H1 (cell line): Measurements from ENCODE around the gene CHPT1. TPM values are rescaled to one million over a fixed set of nuclear protein-coding genes. Genes with fewer than 3 reads are reported as not detected.

ENCODE experiments used
- CTCF ChIA-PET: fragments of 300-600 bp; sonication (Branson Sonifier 250); formaldehyde crosslinking; loops from one replicate; lab custom pipeline; 2021; ENCODE audit not compliant: partially characterized antibody; lab: Charles Lee
- POLR2A ChIA-PET: fragments of 300-600 bp; sonication (Branson Sonifier 250); formaldehyde crosslinking; loops from one replicate; lab custom pipeline; 2021; ENCODE audit warnings: inconsistent platforms; ENCODE audit not compliant: partially characterized antibody; lab: Charles Lee
- DNase-seq, 2 experiments: peaks; one replicate each; pipeline versions ENCODE4 v3.0.0 to v3.0.0-alpha.2; 2010 to 2022; ENCODE audit warnings: low spot score in 2 of 2, low read depth in 1 of 2, mixed read lengths in 1 of 2
- FAIRE-seq: peaks from 2 replicates; lab custom pipeline; 2011; peaks lifted over from hg19 to GRCh38; lab: Jason Lieb, UNC
- H2AFZ ChIP-seq: 2 replicates; pipeline ENCODE4 v1.8.1; 2012; ENCODE audit warnings: low read length, inconsistent platforms
- H2AK5ac ChIP-seq: 2 replicates; pipeline ENCODE4 v1.6.1; 2013; ENCODE audit warnings: low read depth, low read length
- H2BK120ac ChIP-seq: replicated peaks from 2 replicates; pipeline ENCODE3; 2013; ENCODE audit warnings: low read depth, low read length, inconsistent platforms
- H2BK12ac ChIP-seq: 2 replicates; pipeline ENCODE4 v1.6.1; 2013; ENCODE audit warnings: low read depth, low read length
- H2BK15ac ChIP-seq: 2 replicates; pipeline ENCODE4 v1.6.1; 2013; ENCODE audit warnings: low read length
- H2BK20ac ChIP-seq: 2 replicates; pipeline ENCODE4 v1.6.1; 2013; ENCODE audit warnings: low read length
- H2BK5ac ChIP-seq: 2 replicates; pipeline ENCODE4 v1.6.1; 2013; ENCODE audit warnings: low read depth, low read length
- H3K14ac ChIP-seq: 2 replicates; pipeline ENCODE4 v1.6.1; 2013; ENCODE audit warnings: inconsistent platforms; ENCODE audit not compliant: insufficient read length
- H3K18ac ChIP-seq: 2 replicates; pipeline ENCODE4 v1.6.1; 2013; ENCODE audit warnings: low read length; ENCODE audit errors: extremely low read depth
- H3K23ac ChIP-seq: 2 replicates; pipeline ENCODE4 v1.6.1; 2013; ENCODE audit warnings: inconsistent platforms; ENCODE audit not compliant: insufficient read length
- H3K23me2 ChIP-seq: 2 replicates; pipeline ENCODE4 v1.6.1; 2013; ENCODE audit warnings: low read depth, low read length
- H3K27ac ChIP-seq: 2 replicates; pipeline ENCODE4 v1.6.1; 2011; ENCODE audit warnings: low read depth, low read length, inconsistent platforms
- H3K27me3 ChIP-seq, 4 experiments: replicated peaks in 1 of 4; 1 replicate in 1 of 4; 2 replicates in 3 of 4; pipeline versions ENCODE4 v1.6.1 to v1.8.1; 2011 to 2013; ENCODE audit warnings: low read length in 3 of 4, mild to moderate bottlenecking in 3 of 4, inconsistent platforms in 2 of 4, mixed read lengths in 2 of 4, moderate library complexity in 1 of 4; ENCODE audit not compliant: control insufficient read depth in 3 of 4, insufficient read depth in 3 of 4; ENCODE audit errors: extremely low read depth in 1 of 4
- H3K36me3 ChIP-seq, 4 experiments: 2 replicates each; pipeline versions ENCODE4 v1.6.1 to v1.8.1; 2011 to 2013; ENCODE audit warnings: mild to moderate bottlenecking in 4 of 4, low read length in 3 of 4, moderate library complexity in 2 of 4, control low read depth in 1 of 4, inconsistent platforms in 1 of 4; ENCODE audit not compliant: insufficient read depth in 4 of 4, control insufficient read depth in 2 of 4
- H3K4ac ChIP-seq: replicated peaks from 2 replicates; pipeline ENCODE3; 2013; ENCODE audit warnings: low read length, low read depth, mixed read lengths, inconsistent platforms; ENCODE audit not compliant: insufficient read length
- H3K4me1 ChIP-seq, 4 experiments: replicated peaks in 1 of 4; 1 replicate in 1 of 4; 2 replicates in 3 of 4; pipeline versions ENCODE4 v1.6.1 to v1.8.1; 2011 to 2013; ENCODE audit warnings: low read length in 3 of 4, inconsistent platforms in 2 of 4, mixed read lengths in 1 of 4; ENCODE audit not compliant: insufficient read depth in 4 of 4, control insufficient read depth in 3 of 4
- H3K4me2 ChIP-seq, 2 experiments: 2 replicates each; pipeline versions ENCODE4 v1.6.1 to v1.8.1; 2011 to 2013; ENCODE audit warnings: low read depth in 2 of 2, low read length in 2 of 2, control low read depth in 1 of 2, inconsistent platforms in 1 of 2, mild to moderate bottlenecking in 1 of 2; ENCODE audit not compliant: insufficient read depth in 1 of 2
- H3K4me3 ChIP-seq, 4 experiments: fragments of 200-600, 300-600 bp in 1 of 4; sonication (generic), shearing (Covaris generic), sonication (Bioruptor Twin) in 1 of 4; 2 replicates each; pipeline versions ENCODE4 v1.5.1 to v1.8.1; 2011 to 2016; ENCODE audit warnings: low read length in 4 of 4, low read depth in 3 of 4, control low read depth in 2 of 4, inconsistent platforms in 2 of 4, mild to moderate bottlenecking in 2 of 4, mixed read lengths in 1 of 4, moderate library complexity in 1 of 4; ENCODE audit not compliant: insufficient read depth in 2 of 4; ENCODE audit errors: extremely low read depth in 1 of 4
- H3K56ac ChIP-seq: replicated peaks from 2 replicates; pipeline ENCODE3; 2013; ENCODE audit warnings: low read depth, mild to moderate bottlenecking, mixed read lengths, low read length, inconsistent platforms; ENCODE audit not compliant: insufficient read length
- H3K79me1 ChIP-seq: 2 replicates; pipeline ENCODE4 v1.6.1; 2013; ENCODE audit warnings: low read depth, low read length, control low read depth
- H3K79me2 ChIP-seq, 2 experiments: 2 replicates each; pipeline versions ENCODE4 v1.6.1 to v1.8.1; 2012 to 2013; ENCODE audit warnings: low read length in 2 of 2, mild to moderate bottlenecking in 2 of 2, inconsistent platforms in 1 of 2; ENCODE audit not compliant: insufficient read depth in 2 of 2, control insufficient read depth in 1 of 2
- H3K9ac ChIP-seq, 4 experiments: replicated peaks in 1 of 4; 1 replicate in 1 of 4; 2 replicates in 3 of 4; pipeline versions ENCODE4 v1.6.1 to v1.8.1; 2011 to 2013; ENCODE audit warnings: low read depth in 3 of 4, low read length in 3 of 4, control low read depth in 2 of 4, mild to moderate bottlenecking in 2 of 4, moderate library complexity in 2 of 4, inconsistent platforms in 1 of 4; ENCODE audit errors: extremely low read depth in 1 of 4
- H3K9me3 ChIP-seq, 2 experiments: 2 replicates each; pipeline versions ENCODE4 v1.6.1 to v1.8.1; 2012 to 2013; ENCODE audit warnings: mild to moderate bottlenecking in 2 of 2, moderate library complexity in 2 of 2, control low read depth in 1 of 2, inconsistent platforms in 1 of 2, low read depth in 1 of 2, low read length in 1 of 2, mixed read lengths in 1 of 2; ENCODE audit not compliant: insufficient read depth in 2 of 2
- H4K20me1 ChIP-seq, 2 experiments: replicated peaks in 1 of 2; 2 replicates each; pipeline versions ENCODE3 to v1.8.1; 2011 to 2013; ENCODE audit warnings: inconsistent platforms in 2 of 2, low read length in 2 of 2, mild to moderate bottlenecking in 1 of 2; ENCODE audit not compliant: insufficient read depth in 2 of 2, control insufficient read depth in 1 of 2
- H4K5ac ChIP-seq: 2 replicates; pipeline ENCODE4 v1.6.1; 2013; ENCODE audit warnings: low read length, low read depth, mixed read lengths, inconsistent platforms; ENCODE audit not compliant: insufficient read length
- H4K8ac ChIP-seq: 2 replicates; pipeline ENCODE4 v1.8.0; 2013; ENCODE audit warnings: mild to moderate bottlenecking, moderate library complexity, low read length, inconsistent platforms; ENCODE audit not compliant: insufficient read depth; ENCODE audit errors: extremely low read depth
- H4K91ac ChIP-seq: replicated peaks from 2 replicates; pipeline ENCODE3; 2013; ENCODE audit warnings: low read length, mixed read lengths, inconsistent platforms; ENCODE audit not compliant: insufficient read length
- BACH1 ChIP-seq: IDR thresholded peaks from 2 replicates; pipeline ENCODE4 v1.6.1; 2012; ENCODE audit warnings: low read length, improper control_type of control experiment
- BCL11A ChIP-seq, 2 experiments: IDR thresholded peaks; one replicate each; pipeline ENCODE4 v1.6.1; 2011; ENCODE audit warnings: low read depth in 2 of 2, low read length in 2 of 2, mild to moderate bottlenecking in 2 of 2
- EGR1 ChIP-seq: IDR thresholded peaks from 2 replicates; pipeline ENCODE4 v1.6.1; 2011; ENCODE audit warnings: low read depth, low read length, borderline replicate concordance
- GTF2F1 ChIP-seq: IDR thresholded peaks from 2 replicates; pipeline ENCODE4 v1.6.1; 2012; ENCODE audit warnings: low read depth, low read length, improper control_type of control experiment, borderline replicate concordance
- HDAC6 ChIP-seq: IDR thresholded peaks from one replicate; pipeline ENCODE4 v1.7.1; 2012; ENCODE audit warnings: low read depth, mild to moderate bottlenecking, inconsistent platforms, low read length, moderate library complexity
- JUN ChIP-seq: IDR thresholded peaks from 2 replicates; pipeline ENCODE4 v1.6.1; 2011; ENCODE audit warnings: low read depth, mild to moderate bottlenecking, improper control_type of control experiment, low read length
- KDM5A ChIP-seq: fragments of 200-600 bp; IDR thresholded peaks from 2 replicates; pipeline ENCODE4 v1.7.1; 2012; ENCODE audit warnings: mild to moderate bottlenecking, low read length, inconsistent platforms, mixed read lengths
- PHF8 ChIP-seq: fragments of 200-600 bp; sonication (generic); conservative IDR thresholded peaks from 2 replicates; pipeline ENCODE4 v1.7.1; 2012; ENCODE audit warnings: low read depth, mild to moderate bottlenecking, inconsistent platforms, low read length, moderate library complexity
- SIN3A ChIP-seq, 2 experiments: IDR thresholded peaks in 1 of 2; conservative IDR thresholded peaks in 1 of 2; 2 replicates each; pipeline ENCODE4 v1.6.1; 2011 to 2012; ENCODE audit warnings: low read length in 2 of 2, improper control_type of control experiment in 1 of 2, low read depth in 1 of 2, mild to moderate bottlenecking in 1 of 2
- SUZ12 ChIP-seq: fragments of 200-600 bp; sonication (generic); IDR thresholded peaks from 2 replicates; pipeline ENCODE4 v1.6.1; 2012; ENCODE audit warnings: mild to moderate bottlenecking, inconsistent platforms, low read length, moderate library complexity, mixed read lengths
- YY1 ChIP-seq: IDR thresholded peaks from 2 replicates; pipeline ENCODE4 v1.6.1; 2011; ENCODE audit warnings: low read depth, mild to moderate bottlenecking, low read length
- ZNF274 ChIP-seq: IDR thresholded peaks from 2 replicates; pipeline ENCODE4 v1.7.0; 2012; ENCODE audit warnings: low read length, borderline replicate concordance; ENCODE audit errors: extremely low read depth
- WGBS, 2 experiments: shearing (Covaris generic) in 1 of 2; methylation state at CpG; one replicate each; pipeline versions ENCODE4 v1.1.6 to v1.1.7; 2013 to 2015; ENCODE audit warnings: low lambda C conversion rate in 2 of 2, mixed read lengths in 2 of 2, inconsistent platforms in 1 of 2, low coverage in 1 of 2, missing lambda C conversion rate in 1 of 2; ENCODE audit not compliant: insufficient replicate concordance in 2 of 2, insufficient coverage in 1 of 2, insufficient read length in 1 of 2; ENCODE audit errors: extremely low coverage in 1 of 2, missing lambda C conversion rate in 1 of 2; 5-methylcytosine and 5-hydroxymethylcytosine counted together
- polyA plus RNA-seq, 7 experiments: library from polyadenylated mRNA; depleted of rRNA in 3 of 7; stranded (reverse) in 5 of 7; unstranded in 2 of 7; fragments of >200 nt in 5 of 7; fragments of 200-250 nt in 2 of 7; gene quantifications; 1 replicate in 5 of 7; 2 replicates in 1 of 7; 4 replicates in 1 of 7; pipeline versions ENCODE4 v1.2.1 to v1.2.3, GENCODE V29; 2011 to 2013; ENCODE audit warnings: missing spikeins in 2 of 7, mixed read lengths in 2 of 7
- total RNA-seq: library from RNA; stranded (reverse); fragmentation: NEBNext Ultra II Directional; extraction: Animal tissue kit (Norgen Biotek cat#: 25700); gene quantifications from 2 replicates; pipeline ENCODE4 v1.2.1, GENCODE V29; 2021
- TF ChIP-seq, protein P1 (sequence below): IDR thresholded peaks from 2 replicates; pipeline ENCODE4 v1.6.1; 2012; ENCODE audit warnings: inconsistent platforms

The CHPT1 gene
- total and polyA plus RNA-seq, 2 of the 8 experiments (the other 6 are each of a cell fraction or from before 2014, with no cell fraction given), result 13.3 to 22.5 TPM

- Histone ChIP-seq H3K56ac (no peak overlapping the region), H2BK15ac (no peak overlapping the region), H3K79me2 (no peaks in the 10 kb centered on the region), H4K5ac (no peak overlapping the region), H3K27ac (no peak overlapping the region), H4K91ac (no peak overlapping the region), H3K14ac (no peak overlapping the region), H3K9ac (no peak overlapping the region), H3K18ac (no peak overlapping the region), H3K23me2 (no peaks in the 10 kb centered on the region), H2BK12ac (no peak overlapping the region), H3K79me1 (no peaks in the 10 kb centered on the region), H2AFZ (no peak overlapping the region), H2AK5ac (no peak overlapping the region), H2BK5ac (no peak overlapping the region), H3K4me3 (no peak overlapping the region), H4K8ac (no peak overlapping the region), H3K4ac (no peak overlapping the region), H3K27me3 (0 out of 7 replicates have a peak, but pooled peaks cover 0 to 3% (median 0%) of the 10 kb centered on the region in 4 experiments), H3K36me3 (no peaks in the 10 kb centered on the region), H3K4me2 (no peak overlapping the region), H4K20me1 (no peaks in the 10 kb centered on the region), H2BK20ac (no peak overlapping the region), H3K4me1 (no peaks in the 10 kb centered on the region), H3K23ac (no peak overlapping the region), H2BK120ac (no peak overlapping the region), H3K9me3 (no peaks in the 10 kb centered on the region)
- no peak for FAIRE-seq
- ChIA-PET CTCF (no interaction called here), POLR2A (no interaction called here)
- WGBS, 2 experiments, result 72% methylated on average over 3 of the region's 3 CpGs; no CpG with 5 or more reads in 1 of the 2 experiments
- TF ChIP-seq, protein P1, sequence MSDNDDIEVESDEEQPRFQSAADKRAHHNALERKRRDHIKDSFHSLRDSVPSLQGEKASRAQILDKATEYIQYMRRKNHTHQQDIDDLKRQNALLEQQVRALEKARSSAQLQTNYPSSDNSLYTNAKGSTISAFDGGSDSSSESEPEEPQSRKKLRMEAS, result no peak
- TF ChIP-seq BACH1 (no peak), HDAC6 (no peak), EGR1 (no peak), SUZ12 (no peak), PHF8 (no peak), KDM5A (no peak), YY1 (no peak), JUN (no peak), BCL11A (IDR thresholded peaks at IDR 0.05; ENCODE audit: low read depth in 2 of 2, low read length in 2 of 2) (no peak), GTF2F1 (no peak), ZNF274 (no peak), SIN3A (conservative IDR thresholded peaks at IDR 0.05 in 1 of 2, IDR thresholded peaks at IDR 0.05 in 1 of 2; ENCODE audit: low read depth in 1 of 2, low read length in 2 of 2) (no peak)
- no peak for DNase-seq
Observed at GRCh38 chr12:101690544-101691098, 6.8 kb upstream of the CHPT1 start.
